Glomerular visceral epithelial cell (primary cell): Measurements from ENCODE around the gene CROCC.

ENCODE experiments used
- DNase-seq: peaks from one replicate; pipeline ENCODE4 v3.0.0-alpha.2; 2016; ENCODE audit errors: extremely low spot score

Gene CROCC

GRCh38 chr1:16969057-16969611, 47.4 kb downstream of the CROCC start:
- DNase-seq: no peak

DNA sequence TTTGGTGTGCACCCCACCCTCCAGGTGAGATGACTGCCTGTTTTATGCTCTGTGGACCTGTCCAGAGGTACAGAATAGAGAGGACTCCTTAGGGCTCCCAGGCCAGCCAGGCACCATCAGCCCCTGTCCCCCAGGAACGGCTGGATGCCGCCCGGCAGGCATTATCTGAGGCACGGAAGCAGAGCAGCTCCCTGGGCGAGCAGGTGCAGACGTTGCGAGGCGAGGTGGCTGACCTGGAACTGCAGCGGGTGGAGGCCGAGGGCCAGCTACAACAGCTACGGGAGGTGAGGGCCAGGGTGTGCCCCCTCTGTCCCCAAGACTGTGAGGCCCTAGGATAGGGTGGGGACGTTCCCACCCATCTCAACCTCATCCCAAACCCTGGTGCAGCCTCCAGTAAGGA, 47.9 kb downstream of the CROCC start:
- no peak for DNase-seq

- DNase-seq: no peak
These were observed 48.6 kb downstream of the CROCC start for GRCh38 chr1:16970132-16970910.

DNA sequence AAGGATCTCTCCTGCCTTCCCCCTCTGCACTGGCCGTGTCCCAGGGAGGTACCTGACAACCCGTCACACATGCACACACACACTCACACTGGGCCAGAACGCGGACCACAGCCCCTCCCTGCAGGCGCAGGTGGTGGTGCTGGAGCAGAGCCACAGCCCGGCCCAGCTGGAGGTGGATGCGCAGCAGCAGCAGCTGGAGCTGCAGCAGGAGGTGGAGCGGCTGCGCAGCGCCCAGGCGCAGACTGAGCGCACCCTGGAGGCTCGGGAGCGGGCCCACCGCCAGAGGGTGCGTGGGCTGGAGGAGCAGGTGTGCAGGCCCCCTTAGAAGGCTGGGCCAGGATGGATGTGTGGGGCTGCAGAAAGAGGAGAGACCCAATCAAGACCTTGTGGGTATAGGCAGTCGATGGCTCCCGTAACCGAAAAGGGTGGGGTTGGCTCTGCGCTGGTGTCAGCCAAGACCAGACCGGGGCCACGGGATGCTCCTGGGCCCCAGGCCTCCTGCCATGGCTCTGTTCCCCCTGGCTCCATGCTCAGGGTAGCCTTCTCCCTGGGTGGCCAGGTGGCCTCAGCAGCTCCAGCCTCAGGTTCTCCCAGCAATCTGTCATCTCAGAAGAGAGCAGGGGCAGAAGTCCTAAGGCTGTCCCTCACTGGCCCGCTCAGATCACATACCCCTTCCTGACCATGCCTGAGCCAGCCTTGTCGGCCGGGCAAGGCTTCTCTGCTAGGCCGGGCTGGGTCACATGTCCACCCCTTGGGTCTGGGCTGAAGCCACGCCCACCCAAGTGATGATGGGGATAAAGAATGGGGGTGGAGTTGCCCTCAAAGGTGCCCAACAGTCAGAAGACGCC, 49.8 kb downstream of the CROCC start:
- no peak for DNase-seq

DNA sequence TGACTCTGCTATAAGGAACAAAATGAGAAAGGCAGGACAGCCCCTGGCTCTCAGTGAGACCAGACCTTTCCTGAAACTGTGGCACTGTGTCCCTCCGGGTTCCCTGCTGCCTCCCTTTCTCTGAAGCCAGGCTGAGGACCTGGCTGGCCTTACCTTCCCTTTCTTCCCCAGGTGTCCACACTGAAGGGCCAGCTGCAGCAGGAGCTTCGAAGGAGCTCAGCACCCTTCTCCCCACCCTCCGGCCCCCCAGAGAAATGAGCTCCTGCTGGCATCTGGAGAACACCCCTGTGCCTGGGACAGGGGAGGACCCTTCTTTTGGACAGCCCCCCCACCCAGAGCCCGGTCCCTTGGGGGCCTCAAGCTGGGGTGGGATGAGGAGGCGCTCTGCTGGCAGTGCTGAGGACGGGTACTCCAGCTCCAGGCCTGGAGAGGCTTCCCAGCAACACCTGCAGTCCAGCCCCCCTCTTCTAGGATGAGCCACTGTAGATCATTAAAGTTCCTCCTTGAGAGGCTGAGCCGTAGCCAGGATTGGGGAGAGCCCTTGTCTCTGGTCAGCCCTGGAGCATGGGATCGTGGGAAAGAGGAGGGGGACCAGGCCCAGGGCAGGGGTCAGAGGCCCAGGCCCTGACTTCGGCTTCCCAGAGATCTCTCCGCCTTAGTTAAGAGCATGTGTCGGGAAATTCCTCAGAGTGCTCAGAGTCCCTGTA, 50.6 kb downstream of the CROCC start:
- DNase-seq: no peak

DNA sequence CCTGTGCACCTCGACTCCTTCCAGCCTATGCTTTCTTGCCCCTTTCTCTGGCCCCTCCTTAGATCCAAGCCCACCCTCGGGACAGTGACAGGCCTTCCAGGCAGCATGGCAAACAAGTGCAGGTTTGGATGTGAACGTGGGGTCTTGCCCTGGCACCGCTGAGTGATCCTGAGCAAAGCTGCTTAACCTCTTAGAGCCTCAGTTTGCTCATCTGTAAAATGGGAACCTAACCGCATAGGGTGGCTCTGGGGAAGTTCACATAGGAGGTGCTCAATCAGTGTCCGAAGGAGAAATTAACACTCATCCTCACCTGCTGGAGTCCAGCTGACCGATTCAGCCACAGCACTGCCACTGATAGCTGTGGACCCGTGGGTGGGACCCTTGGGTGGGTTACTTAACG, 51.5 kb downstream of the CROCC start:
- no peak for DNase-seq

DNA sequence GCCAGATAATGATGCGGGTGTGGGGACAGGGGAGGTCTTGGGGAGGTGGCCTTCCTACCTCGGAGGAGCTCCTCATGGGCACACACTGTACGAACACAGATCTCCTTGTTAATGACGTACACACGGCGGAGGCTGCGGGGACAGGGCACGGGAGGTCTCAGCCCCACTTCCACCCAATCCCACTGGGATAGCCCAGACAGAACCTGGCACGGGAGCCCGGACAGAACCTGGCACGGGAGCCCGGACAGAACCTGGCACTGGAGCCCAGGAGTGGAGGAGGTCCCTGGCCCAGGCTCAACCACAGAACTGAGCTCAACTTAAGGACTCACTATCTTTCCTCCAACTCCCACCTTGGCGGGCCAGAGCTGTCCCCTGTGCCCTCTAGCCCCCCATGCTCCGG, 53.5 kb downstream of the CROCC start:
- DNase-seq: no peak

- DNase-seq: no peak
These were observed 54.1 kb downstream of the CROCC start for GRCh38 chr1:16975838-16976237.

DNA sequence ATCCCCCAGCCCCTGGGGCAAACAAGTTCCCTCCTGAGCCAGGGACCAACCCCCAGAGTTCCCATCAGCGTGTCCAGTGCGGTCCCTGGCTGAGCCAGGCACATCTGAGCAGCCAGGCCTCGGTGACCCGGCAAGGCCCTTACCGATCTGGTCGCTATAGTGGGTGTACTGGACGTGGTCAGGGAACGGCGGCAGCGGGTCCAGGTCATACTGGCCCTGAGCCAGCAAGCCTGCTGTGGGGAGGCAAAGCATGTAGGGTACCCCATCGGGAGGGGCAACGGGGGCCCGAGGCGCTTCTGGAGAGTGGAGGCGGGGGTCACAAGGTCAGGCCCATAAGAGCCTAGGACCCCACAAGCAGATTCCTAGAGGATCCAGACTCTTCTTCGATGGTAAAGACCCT, 55.2 kb downstream of the CROCC start:
- no peak for DNase-seq

DNA sequence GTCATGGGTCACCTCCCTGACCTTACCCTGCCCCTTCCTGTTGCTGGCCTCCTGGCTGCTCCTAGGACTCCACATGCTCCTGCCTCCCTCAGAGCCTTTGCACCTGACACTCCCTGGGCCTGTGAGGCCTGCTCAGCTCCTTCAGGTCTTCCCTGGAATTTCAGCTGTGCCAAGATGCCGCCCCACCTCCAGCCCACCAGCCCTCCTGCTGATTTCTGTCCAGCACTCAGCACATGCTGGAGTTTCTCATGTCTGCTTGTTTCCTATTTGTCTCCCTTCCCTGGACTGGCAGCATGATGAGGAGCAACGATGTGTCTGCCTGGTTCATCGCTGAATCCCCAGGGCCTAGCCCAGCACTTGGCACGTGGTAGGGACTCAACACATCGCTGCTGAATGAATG, 55.6 kb downstream of the CROCC start:
- DNase-seq: no peak

DNA sequence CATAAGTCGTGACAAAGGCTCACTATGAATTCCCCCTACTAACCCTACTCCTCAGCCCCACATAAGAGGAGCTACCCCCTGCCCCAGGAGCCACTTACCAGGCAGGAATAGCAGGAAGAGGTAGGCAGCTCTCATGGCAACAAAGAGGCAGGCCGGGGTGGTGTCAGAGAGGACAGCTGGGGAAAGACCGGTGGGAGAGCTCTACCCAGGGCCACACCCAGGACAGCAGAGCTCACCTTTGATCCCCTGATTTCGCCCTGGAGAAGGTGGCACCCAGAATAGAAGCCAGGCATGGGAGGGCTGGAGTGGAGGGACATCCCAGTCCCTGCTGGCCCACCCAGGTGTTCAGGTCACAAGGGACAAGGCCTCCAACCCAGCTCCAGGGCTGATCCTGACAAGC, 56.4 kb downstream of the CROCC start:
- no peak for DNase-seq

DNA sequence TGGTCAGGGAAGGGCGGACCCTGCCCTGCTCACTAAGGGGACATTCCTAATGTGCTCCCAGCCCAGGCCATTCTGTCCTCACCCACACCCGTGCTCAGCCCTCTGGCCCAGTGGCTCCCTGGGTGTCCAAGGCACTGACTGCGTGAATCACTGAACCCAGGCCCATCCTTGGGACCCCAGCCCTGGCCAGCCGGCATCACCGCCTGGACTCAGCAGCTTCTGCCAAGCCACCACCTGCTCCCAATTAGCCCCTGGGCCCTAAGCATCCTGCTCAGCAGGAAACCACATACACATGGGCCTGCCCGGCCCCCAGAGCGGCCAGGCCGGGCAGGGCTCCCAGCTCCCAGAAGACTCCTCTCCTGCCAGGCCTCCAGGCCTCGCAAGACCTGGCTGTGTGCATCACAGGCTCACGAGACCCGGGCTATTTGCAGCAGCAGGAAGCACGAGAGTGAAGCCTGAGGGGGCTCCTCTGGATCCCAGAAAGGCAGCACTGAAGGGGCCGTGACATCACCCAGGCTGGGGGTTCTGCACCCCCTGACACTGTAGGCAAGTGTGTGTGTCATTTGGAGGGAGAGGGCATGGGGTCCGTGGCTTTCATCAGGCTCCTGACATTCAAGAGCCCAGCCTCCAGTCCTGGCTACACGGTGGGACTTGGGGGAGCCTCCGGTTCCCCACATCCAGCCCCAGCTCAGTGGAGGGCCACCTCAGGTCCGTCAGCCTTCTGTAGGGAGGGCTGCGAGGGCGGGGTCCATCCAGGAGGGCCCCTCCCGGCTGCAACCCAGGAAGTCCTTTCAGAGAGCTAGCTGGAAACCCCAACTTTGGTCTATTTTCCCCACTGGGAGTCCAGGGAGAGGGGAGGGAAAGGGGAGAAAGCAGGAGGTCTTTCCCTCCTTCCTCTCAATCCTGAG, 57.1 kb downstream of the CROCC start:
- DNase-seq: no peak

GRCh38 chr1:16979475-16980327, 58.0 kb downstream of the CROCC start:
- DNase-seq: no peak

- no peak for DNase-seq
These were observed 58.9 kb downstream of the CROCC start, which contains the start of gene MFAP2 for GRCh38 chr1:16980473-16981268. TSS of gene MFAP2 (minus strand) at chr1:16980620. CDS start at chr1:16978273, 2,347 bp downstream.

DNA sequence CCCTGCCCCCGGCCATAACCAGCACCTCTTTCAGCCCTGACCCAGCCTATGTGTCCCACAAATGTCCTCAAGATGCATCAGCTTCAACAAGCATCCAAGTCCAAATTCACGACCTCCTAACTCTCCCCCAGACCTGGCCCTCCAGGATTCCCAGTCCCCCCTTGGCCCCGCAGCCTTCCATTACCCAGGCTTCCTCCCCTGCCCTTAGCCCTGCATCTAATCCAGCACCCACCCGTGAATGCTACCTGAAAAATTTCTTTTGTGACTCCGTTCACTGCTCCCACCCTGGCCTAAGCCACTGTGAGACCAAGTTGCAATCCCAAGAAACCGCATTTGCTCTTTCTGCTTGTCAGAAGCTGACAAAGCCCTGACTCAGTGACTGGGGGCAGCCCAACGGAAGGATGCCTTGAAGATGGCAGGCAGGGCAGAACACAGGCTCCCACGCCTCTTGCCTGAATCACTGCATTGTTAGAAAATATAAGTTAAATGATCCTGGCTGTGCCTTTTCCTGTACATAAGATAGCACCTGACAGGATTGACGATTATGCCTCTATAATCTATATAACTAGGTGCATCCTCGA, 59.6 kb downstream of the CROCC start:
- peak; percentile 78 for DNase-seq

DNA sequence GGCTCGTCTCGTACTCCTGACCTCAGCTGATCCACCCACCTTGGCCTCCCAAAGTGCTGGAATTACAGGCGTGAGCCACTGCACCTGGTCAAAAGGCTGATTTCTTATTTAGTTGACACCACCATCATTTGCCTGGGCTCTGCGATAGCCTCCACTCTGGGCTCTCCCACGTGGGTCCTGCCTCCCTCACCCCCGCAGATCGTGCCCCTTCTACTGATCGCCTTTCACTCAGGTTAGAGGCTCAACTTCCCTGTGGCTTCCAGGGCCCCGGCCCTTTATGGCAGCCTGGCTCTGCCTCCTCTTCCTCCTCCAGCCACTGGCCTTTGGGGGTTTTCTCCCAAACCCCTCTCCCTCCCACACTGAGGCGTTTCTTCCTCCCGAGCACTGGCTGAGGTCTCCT, 61.2 kb downstream of the CROCC start:
- DNase-seq: no peak

- no peak for DNase-seq
These were observed 61.9 kb downstream of the CROCC start for GRCh38 chr1:16983649-16984048.

- peak; percentile 70 for DNase-seq
These were observed 63.0 kb downstream of the CROCC start for GRCh38 chr1:16984717-16985116.

- no peak for DNase-seq
These were observed 64.4 kb downstream of the CROCC start for GRCh38 chr1:16986113-16986512.
